Measurements from ENCODE around the gene L3MBTL1.

The L3MBTL1 gene

GRCh38 chr20:43531091-43531443, 23.6 kb downstream of the L3MBTL1 start:
- ChIA-PET POLR2A (no interaction called here), CTCF (interaction anchor here (3.4 kb wide), 1 partner anchor 10 kb away, joined by 17 read pairs; no protein-coding TSS in a partner anchor)
- no peak overlapping the region for H3K4me3 ChIP-seq (ENCODE audit: low read depth, low read length)
- no peak for DNase-seq (ENCODE audit: low read depth, low spot score)
- TF ChIP-seq CTCF (IDR thresholded peaks at IDR 0.05; ENCODE audit: insufficient read depth, low read length, missing control alignments) = no peak

- H3K4me3 ChIP-seq (ENCODE audit: low read depth, low read length) = no peak overlapping the region
- ChIA-PET POLR2A (no interaction called here), CTCF (interaction anchor here (0.7 to 10.0 kb wide), 6 partner anchors 9 to 548 kb away, joined by 3 to 112 read pairs (median 4); no protein-coding TSS in a partner anchor)
- no peak for DNase-seq (ENCODE audit: low read depth, low spot score)
- no peak for TF ChIP-seq CTCF (IDR thresholded peaks at IDR 0.05; ENCODE audit: insufficient read depth, low read length, missing control alignments)
These were observed 25.0 kb downstream of the L3MBTL1 start for GRCh38 chr20:43532416-43533055.

- no peak for DNase-seq (ENCODE audit: low read depth, low spot score)
- no peak overlapping the region for H3K4me3 ChIP-seq (ENCODE audit: low read depth, low read length)
- ChIA-PET CTCF (interaction anchor here (0.7 to 10.0 kb wide), 5 partner anchors 8 to 547 kb away, joined by 3 to 112 read pairs (median 4); no protein-coding TSS in a partner anchor), POLR2A (no interaction called here)
- no peak for TF ChIP-seq CTCF (IDR thresholded peaks at IDR 0.05; ENCODE audit: insufficient read depth, low read length, missing control alignments)
These were observed 25.6 kb downstream of the L3MBTL1 start for GRCh38 chr20:43533060-43533459.

- ChIA-PET CTCF (interaction anchor here (3.4 to 10.0 kb wide), 2 partner anchors 7 to 156 kb away, joined by 17 to 112 read pairs; no protein-coding TSS in a partner anchor), POLR2A (no interaction called here)
- no peak for DNase-seq (ENCODE audit: low read depth, low spot score)
- TF ChIP-seq CTCF (IDR thresholded peaks at IDR 0.05; ENCODE audit: insufficient read depth, low read length, missing control alignments) = no peak
- H3K4me3 ChIP-seq (ENCODE audit: low read depth, low read length) = no peak overlapping the region
These were observed 26.5 kb downstream of the L3MBTL1 start for GRCh38 chr20:43534016-43534415.

GRCh38 chr20:43534791-43535350, 27.4 kb downstream of the L3MBTL1 start:
- DNase-seq (ENCODE audit: low read depth, low spot score) = no peak
- POLR2A ChIA-PET = no interaction called here
- no peak for TF ChIP-seq CTCF (IDR thresholded peaks at IDR 0.05; ENCODE audit: insufficient read depth, low read length, missing control alignments)
- CTCF ChIA-PET = interaction anchor here (0.8 to 10.0 kb wide), 8 partner anchors 7 to 557 kb away, joined by 3 to 112 read pairs (median 48); no protein-coding TSS in a partner anchor
- no peak overlapping the region for H3K4me3 ChIP-seq (ENCODE audit: low read depth, low read length)

GRCh38 chr20:43535370-43536004, 28.0 kb downstream of the L3MBTL1 start:
- no peak overlapping the region for H3K4me3 ChIP-seq (ENCODE audit: low read depth, low read length)
- no peak for DNase-seq (ENCODE audit: low read depth, low spot score)
- CTCF ChIA-PET = interaction anchor here (0.8 to 10.0 kb wide), 8 partner anchors 9 to 556 kb away, joined by 3 to 112 read pairs (median 48); no protein-coding TSS in a partner anchor
- POLR2A ChIA-PET = no interaction called here
- no peak for TF ChIP-seq CTCF (IDR thresholded peaks at IDR 0.05; ENCODE audit: insufficient read depth, low read length, missing control alignments)
